Measurements from ENCODE around the gene EDIL3.

EDIL3 gene

DNA sequence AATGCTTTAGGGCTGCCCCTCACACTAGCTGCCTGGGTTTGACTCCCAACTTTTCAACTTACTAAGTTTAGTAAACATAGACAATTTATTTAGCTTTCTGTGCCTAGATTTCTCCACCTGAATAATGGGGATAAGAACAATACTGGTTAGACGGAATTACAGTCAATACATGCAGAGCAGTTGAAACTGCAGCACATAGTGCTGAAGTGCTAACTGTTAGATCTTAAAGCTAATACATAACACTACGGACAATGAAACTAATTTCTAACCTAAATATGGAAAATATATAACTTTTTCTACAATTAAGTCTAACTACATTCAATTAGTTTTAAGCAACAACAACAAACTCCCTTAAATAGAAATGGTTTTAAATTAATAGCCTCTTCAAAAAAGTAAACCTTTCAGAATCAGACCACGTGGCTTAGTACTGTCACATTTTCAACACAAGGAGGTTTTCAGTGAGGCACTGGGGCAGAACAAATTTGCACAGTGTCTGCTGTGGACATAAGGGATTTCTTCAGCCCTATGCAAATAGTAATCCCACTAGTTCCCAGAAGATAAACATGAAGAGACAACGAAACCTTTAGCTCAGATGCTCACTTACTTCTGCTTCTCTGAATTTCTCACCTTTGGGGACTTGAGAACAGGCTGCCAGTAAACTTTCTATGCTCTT, 293.4 kb downstream of the EDIL3 start:
- peak; percentile 6 for DNase-seq (ENCODE audit: low read depth)
- TF ChIP-seq, protein P1, sequence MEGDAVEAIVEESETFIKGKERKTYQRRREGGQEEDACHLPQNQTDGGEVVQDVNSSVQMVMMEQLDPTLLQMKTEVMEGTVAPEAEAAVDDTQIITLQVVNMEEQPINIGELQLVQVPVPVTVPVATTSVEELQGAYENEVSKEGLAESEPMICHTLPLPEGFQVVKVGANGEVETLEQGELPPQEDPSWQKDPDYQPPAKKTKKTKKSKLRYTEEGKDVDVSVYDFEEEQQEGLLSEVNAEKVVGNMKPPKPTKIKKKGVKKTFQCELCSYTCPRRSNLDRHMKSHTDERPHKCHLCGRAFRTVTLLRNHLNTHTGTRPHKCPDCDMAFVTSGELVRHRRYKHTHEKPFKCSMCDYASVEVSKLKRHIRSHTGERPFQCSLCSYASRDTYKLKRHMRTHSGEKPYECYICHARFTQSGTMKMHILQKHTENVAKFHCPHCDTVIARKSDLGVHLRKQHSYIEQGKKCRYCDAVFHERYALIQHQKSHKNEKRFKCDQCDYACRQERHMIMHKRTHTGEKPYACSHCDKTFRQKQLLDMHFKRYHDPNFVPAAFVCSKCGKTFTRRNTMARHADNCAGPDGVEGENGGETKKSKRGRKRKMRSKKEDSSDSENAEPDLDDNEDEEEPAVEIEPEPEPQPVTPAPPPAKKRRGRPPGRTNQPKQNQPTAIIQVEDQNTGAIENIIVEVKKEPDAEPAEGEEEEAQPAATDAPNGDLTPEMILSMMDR (conservative IDR thresholded peaks at IDR 0.05; ENCODE audit: low read depth, low read length): no peak
- no peak overlapping the region for H3K4me3 ChIP-seq (ENCODE audit: low read depth, low read length)

- TF ChIP-seq, protein P1 (conservative IDR thresholded peaks at IDR 0.05; ENCODE audit: low read depth, low read length): peak; percentile 70
- DNase-seq (ENCODE audit: low read depth): peak; percentile 76
- H3K4me3 ChIP-seq (ENCODE audit: low read depth, low read length): no peak overlapping the region
These were observed 295.7 kb downstream of the EDIL3 start for GRCh38 chr5:84088996-84089395.

- DNase-seq (ENCODE audit: low read depth): peak; percentile 11
These were observed 298.2 kb downstream of the EDIL3 start for GRCh38 chr5:84086511-84086910.

DNA sequence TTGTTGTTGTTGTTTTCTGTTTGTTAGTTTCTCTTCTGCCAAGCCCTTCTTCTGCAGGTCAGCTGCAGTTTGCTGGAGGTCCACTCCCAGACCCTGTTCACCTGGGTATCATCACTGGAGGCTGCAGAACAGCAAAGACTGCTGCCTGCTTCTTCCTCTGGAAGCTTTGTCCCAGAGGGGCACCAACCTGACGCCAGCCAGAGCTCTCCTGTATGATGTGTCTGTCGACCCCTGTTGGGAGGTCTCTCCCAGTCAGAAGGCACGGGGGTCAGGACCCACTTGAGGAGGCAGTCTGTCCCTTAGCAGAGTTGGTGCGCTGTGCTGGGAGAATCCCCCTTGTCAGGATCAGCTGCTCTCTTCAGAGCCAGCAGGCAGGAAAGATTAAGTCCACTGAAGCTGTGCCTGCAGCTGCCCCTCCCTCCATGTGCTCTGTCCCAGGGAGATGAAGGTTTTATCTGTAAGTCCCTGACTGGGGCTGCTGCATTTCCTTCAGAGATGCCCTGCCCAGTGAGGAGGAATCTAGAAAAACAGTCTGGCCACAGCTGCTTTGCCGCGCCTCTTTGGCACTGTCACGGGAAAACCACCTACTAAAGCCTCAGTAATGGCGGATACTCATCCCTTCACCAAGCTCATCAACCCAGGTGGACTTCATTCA, 299.2 kb downstream of the EDIL3 start:
- no peak for DNase-seq (ENCODE audit: low read depth)
- H3K4me3 ChIP-seq (ENCODE audit: low read depth, low read length): no peak overlapping the region
- TF ChIP-seq, protein P1 (conservative IDR thresholded peaks at IDR 0.05; ENCODE audit: low read depth, low read length): no peak

More at GRCh38 chr5:84086511-84086910, 298.2 kb downstream of the EDIL3 start:
- TF ChIP-seq, protein P1 (conservative IDR thresholded peaks at IDR 0.05; ENCODE audit: low read depth, low read length): no peak
- H3K4me3 ChIP-seq (ENCODE audit: low read depth, low read length): no peak overlapping the region

DNA sequence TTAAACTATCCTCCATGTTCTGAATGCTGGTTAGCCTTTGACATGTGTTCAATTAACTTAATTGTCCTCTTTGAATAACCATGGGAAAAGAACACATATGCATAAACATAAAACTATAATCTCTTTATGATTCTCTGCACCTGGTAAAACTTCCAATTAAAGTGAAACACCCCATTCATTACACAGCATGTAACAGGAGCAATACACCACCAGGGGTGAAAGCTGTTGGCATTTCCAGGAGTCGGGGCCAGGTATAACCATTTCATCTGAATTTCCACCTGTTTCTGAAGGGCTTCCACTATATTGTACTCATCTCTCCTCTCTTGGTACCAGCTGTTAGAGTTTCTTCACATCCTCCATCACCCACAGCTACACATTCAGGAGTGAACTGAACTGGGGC, 303.8 kb downstream of the EDIL3 start:
- DNase-seq (ENCODE audit: low read depth): no peak
- H3K4me3 ChIP-seq (ENCODE audit: low read depth, low read length): no peak overlapping the region
- TF ChIP-seq, protein P1 (conservative IDR thresholded peaks at IDR 0.05; ENCODE audit: low read depth, low read length): peak; percentile 3

DNA sequence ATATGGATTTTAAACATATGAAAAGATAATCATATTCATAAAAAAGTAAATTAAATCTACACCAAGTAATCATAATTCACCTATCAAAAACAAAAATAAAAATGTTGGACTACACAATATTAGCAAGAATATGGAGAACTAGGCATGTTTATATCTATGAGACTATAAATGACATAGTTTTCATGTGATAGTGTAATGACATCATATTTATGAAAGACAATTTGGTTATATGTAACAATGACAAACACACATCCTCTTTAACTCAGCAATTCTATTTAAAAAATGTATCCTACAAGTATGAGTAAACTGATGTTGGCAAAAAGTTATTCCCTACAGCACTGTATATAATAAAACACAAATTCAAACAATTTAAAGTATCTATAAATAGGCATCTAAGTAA, 312.3 kb downstream of the EDIL3 start:
- no peak for DNase-seq (ENCODE audit: low read depth)
- no peak overlapping the region for H3K4me3 ChIP-seq (ENCODE audit: low read depth, low read length)
- TF ChIP-seq, protein P1 (conservative IDR thresholded peaks at IDR 0.05; ENCODE audit: low read depth, low read length): no peak
